ENCODE results near the gene NCKAP5. TPM values are rescaled to one million over a fixed set of nuclear protein-coding genes. Genes with fewer than 3 reads are reported as not detected.

The NCKAP5 gene
- total and polyA plus RNA-seq, 9 of the 15 experiments (the other 6 are each of a cell fraction or from before 2014, with no cell fraction given) = not detected

- intact Hi-C loops (cut with micrococcal nuclease) = no loop called here
- Histone ChIP-seq H3K9me1 (ENCODE audit: control insufficient read depth, insufficient read depth, low read length) (no peaks in the 10 kb centered on the region), H3K27me3 (ENCODE audit: control insufficient read depth in 2 of 2, insufficient read depth in 2 of 2, low read length in 2 of 2) (no peaks in the 10 kb centered on the region), H2AFZ (ENCODE audit: low read depth, low read length) (no peak overlapping the region), H3K4me3 (no peak overlapping the region), H3K79me2 (ENCODE audit: control insufficient read depth, insufficient read depth, low read length) (no peaks in the 10 kb centered on the region), H3K9me3 (replicated peaks; ENCODE audit: control insufficient read depth, insufficient read depth, low read depth, low read length) (no peaks in the 10 kb centered on the region), H3K4me1 (replicated peaks in 1 of 2; ENCODE audit: control insufficient read depth in 2 of 2, insufficient read depth in 2 of 2, low read length in 2 of 2) (no peaks in the 10 kb centered on the region), H3K36me3 (ENCODE audit: control insufficient read depth, insufficient read depth, low read length) (no peaks in the 10 kb centered on the region), H3K4me2 (ENCODE audit: insufficient read depth, low read length) (no peak overlapping the region), H3K27ac (ENCODE audit: extremely low read depth, low read depth, low read length) (no peak overlapping the region), H3K9ac (ENCODE audit: insufficient read depth in 1 of 2, low read depth in 2 of 2, low read length in 2 of 2) (no peak overlapping the region), H4K20me1 (replicated peaks; ENCODE audit: control insufficient read depth, insufficient read depth, low read length) (no peaks in the 10 kb centered on the region)
- in situ Hi-C loops (cut with MboI) = no loop called here
- CTCF ChIA-PET (ENCODE audit: low intra/inter-chr PET ratio) = no interaction called here
- no peak for ATAC-seq
- DNase-seq (ENCODE audit: extremely low read depth in 1 of 4, low spot score in 3 of 4) = no peak
- FAIRE-seq = no peak
- WGBS (ENCODE audit: insufficient coverage, low coverage, missing lambda C conversion rate) = 1% methylated on average over 6 of the region's 6 CpGs
- no peak for TF ChIP-seq BDP1 (IDR thresholded peaks at IDR 0.05; ENCODE audit: insufficient read depth, insufficient read length)
- no peak for TF ChIP-seq ZNF830 (CRISPR knock-in tag; IDR thresholded peaks at IDR 0.05)
- no peak for TF ChIP-seq ZNF395 (CRISPR knock-in tag; IDR thresholded peaks at IDR 0.05)
- POLR2A ChIA-PET = no interaction called here
- no TSS peak for BruUV-seq (replicated peaks)
These were observed 235.1 kb downstream of the NCKAP5 start for GRCh38 chr2:133333181-133333580.

- ChIA-PET CTCF (ENCODE audit: low intra/inter-chr PET ratio) (no interaction called here), POLR2A (no interaction called here)
- Histone ChIP-seq H3K79me2 (ENCODE audit: control insufficient read depth, insufficient read depth, low read length) (no peaks in the 10 kb centered on the region), H3K9ac (ENCODE audit: insufficient read depth in 1 of 2, low read depth in 2 of 2, low read length in 2 of 2) (no peak overlapping the region), H3K36me3 (ENCODE audit: control insufficient read depth, insufficient read depth, low read length) (no peaks in the 10 kb centered on the region), H2AFZ (ENCODE audit: low read depth, low read length) (no peak overlapping the region), H3K27ac (ENCODE audit: extremely low read depth, low read depth, low read length) (no peak overlapping the region), H3K9me1 (ENCODE audit: control insufficient read depth, insufficient read depth, low read length) (no peaks in the 10 kb centered on the region), H3K4me1 (replicated peaks in 1 of 2; ENCODE audit: control insufficient read depth in 2 of 2, insufficient read depth in 2 of 2, low read length in 2 of 2) (no peaks in the 10 kb centered on the region), H3K9me3 (replicated peaks; ENCODE audit: control insufficient read depth, insufficient read depth, low read depth, low read length) (no peaks in the 10 kb centered on the region), H3K27me3 (ENCODE audit: control insufficient read depth in 2 of 2, insufficient read depth in 2 of 2, low read length in 2 of 2) (no peaks in the 10 kb centered on the region), H3K4me3 (no peak overlapping the region), H3K4me2 (ENCODE audit: insufficient read depth, low read length) (no peak overlapping the region), H4K20me1 (replicated peaks; ENCODE audit: control insufficient read depth, insufficient read depth, low read length) (no peaks in the 10 kb centered on the region)
- no peak for FAIRE-seq
- TF ChIP-seq, protein P1, sequence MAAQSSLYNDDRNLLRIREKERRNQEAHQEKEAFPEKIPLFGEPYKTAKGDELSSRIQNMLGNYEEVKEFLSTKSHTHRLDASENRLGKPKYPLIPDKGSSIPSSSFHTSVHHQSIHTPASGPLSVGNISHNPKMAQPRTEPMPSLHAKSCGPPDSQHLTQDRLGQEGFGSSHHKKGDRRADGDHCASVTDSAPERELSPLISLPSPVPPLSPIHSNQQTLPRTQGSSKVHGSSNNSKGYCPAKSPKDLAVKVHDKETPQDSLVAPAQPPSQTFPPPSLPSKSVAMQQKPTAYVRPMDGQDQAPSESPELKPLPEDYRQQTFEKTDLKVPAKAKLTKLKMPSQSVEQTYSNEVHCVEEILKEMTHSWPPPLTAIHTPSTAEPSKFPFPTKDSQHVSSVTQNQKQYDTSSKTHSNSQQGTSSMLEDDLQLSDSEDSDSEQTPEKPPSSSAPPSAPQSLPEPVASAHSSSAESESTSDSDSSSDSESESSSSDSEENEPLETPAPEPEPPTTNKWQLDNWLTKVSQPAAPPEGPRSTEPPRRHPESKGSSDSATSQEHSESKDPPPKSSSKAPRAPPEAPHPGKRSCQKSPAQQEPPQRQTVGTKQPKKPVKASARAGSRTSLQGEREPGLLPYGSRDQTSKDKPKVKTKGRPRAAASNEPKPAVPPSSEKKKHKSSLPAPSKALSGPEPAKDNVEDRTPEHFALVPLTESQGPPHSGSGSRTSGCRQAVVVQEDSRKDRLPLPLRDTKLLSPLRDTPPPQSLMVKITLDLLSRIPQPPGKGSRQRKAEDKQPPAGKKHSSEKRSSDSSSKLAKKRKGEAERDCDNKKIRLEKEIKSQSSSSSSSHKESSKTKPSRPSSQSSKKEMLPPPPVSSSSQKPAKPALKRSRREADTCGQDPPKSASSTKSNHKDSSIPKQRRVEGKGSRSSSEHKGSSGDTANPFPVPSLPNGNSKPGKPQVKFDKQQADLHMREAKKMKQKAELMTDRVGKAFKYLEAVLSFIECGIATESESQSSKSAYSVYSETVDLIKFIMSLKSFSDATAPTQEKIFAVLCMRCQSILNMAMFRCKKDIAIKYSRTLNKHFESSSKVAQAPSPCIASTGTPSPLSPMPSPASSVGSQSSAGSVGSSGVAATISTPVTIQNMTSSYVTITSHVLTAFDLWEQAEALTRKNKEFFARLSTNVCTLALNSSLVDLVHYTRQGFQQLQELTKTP (IDR thresholded peaks at IDR 0.05; ENCODE audit: low read depth in 1 of 2, partially characterized antibody in 2 of 2) = no peak
- TF ChIP-seq EHMT2 (IDR thresholded peaks at IDR 0.05) (no peak), KLF10 (CRISPR knock-in tag; IDR thresholded peaks at IDR 0.05) (no peak), XRCC3 (IDR thresholded peaks at IDR 0.05) (no peak)
- intact Hi-C loops (cut with micrococcal nuclease) (no loop called here), in situ Hi-C loops (cut with MboI) (no loop called here)
- ATAC-seq = no peak
- 0% methylated on average over 6 of the region's 6 CpGs for WGBS (ENCODE audit: insufficient coverage, low coverage, missing lambda C conversion rate)
- BruUV-seq (replicated peaks) = no TSS peak
- no peak for DNase-seq (ENCODE audit: extremely low read depth in 1 of 4, low spot score in 3 of 4)
These were observed 236.8 kb downstream of the NCKAP5 start for GRCh38 chr2:133331436-133331835.

Measured in K562 (cell line).